Fibroblast of skin of right biceps (primary cell): ENCODE measurements around the gene DCX.
"Not testable (repeated sequence)": the region's sequence is repeated elsewhere in the genome, so short reads cannot be mapped to it uniquely, and the experiment has no call there.

Experiments
- DNase-seq: peaks from one replicate; pipeline ENCODE4 v3.0.0-alpha.2; 2013

Gene DCX

GRCh38 chrX:111365770-111366325, 46.1 kb downstream of the DCX start:
- DNase-seq: no peak

GRCh38 chrX:111363741-111364140, 48.3 kb downstream of the DCX start:
- DNase-seq: no peak

- DNase-seq: no peak
Measured at GRCh38 chrX:111361751-111362150, 50.2 kb downstream of the DCX start.

- DNase-seq: no peak
Measured at GRCh38 chrX:111360839-111361238, 51.2 kb downstream of the DCX start.

- no peak for DNase-seq
Measured at GRCh38 chrX:111355523-111356115, 56.4 kb downstream of the DCX start.

GRCh38 chrX:111354496-111354895, 57.5 kb downstream of the DCX start:
- DNase-seq: no peak

- peak; percentile 18 for DNase-seq
Measured at GRCh38 chrX:111353793-111354192, 58.2 kb downstream of the DCX start.

GRCh38 chrX:111352424-111352823, 59.6 kb downstream of the DCX start:
- DNase-seq: peak; percentile 61

GRCh38 chrX:111349934-111350333, 62.1 kb downstream of the DCX start:
- DNase-seq: no peak

GRCh38 chrX:111349101-111349500, 62.9 kb downstream of the DCX start:
- no peak for DNase-seq

- no peak for DNase-seq
Measured at GRCh38 chrX:111348429-111348828, 63.6 kb downstream of the DCX start.

GRCh38 chrX:111346150-111346549, 65.8 kb downstream of the DCX start:
- not testable (repeated sequence) for DNase-seq

GRCh38 chrX:111340054-111340453, 71.9 kb downstream of the DCX start:
- DNase-seq: no peak

- no peak for DNase-seq
Measured at GRCh38 chrX:111339212-111339611, 72.8 kb downstream of the DCX start.

- DNase-seq: no peak
Measured at GRCh38 chrX:111338095-111338698, 73.8 kb downstream of the DCX start.

- DNase-seq: no peak
Measured at GRCh38 chrX:111337067-111337637, 74.8 kb downstream of the DCX start.

GRCh38 chrX:111336141-111336540, 75.9 kb downstream of the DCX start:
- no peak for DNase-seq

- DNase-seq: no peak
Measured at GRCh38 chrX:111329370-111329769, 82.6 kb downstream of the DCX start.

- no peak for DNase-seq
Measured at GRCh38 chrX:111328858-111329257, 83.1 kb downstream of the DCX start.

GRCh38 chrX:111322231-111322855, 89.6 kb downstream of the DCX start:
- DNase-seq: peak; percentile 0

GRCh38 chrX:111319451-111319850, 92.5 kb downstream of the DCX start:
- no peak for DNase-seq

- DNase-seq: no peak
Measured at GRCh38 chrX:111318901-111319300, 93.1 kb downstream of the DCX start.

- DNase-seq: no peak
Measured at GRCh38 chrX:111309083-111309482, 102.9 kb downstream of the DCX start.

- no peak for DNase-seq
Measured at GRCh38 chrX:111308039-111308438, 104.0 kb downstream of the DCX start.
